ENCODE data around the gene FAAP100.

The FAAP100 gene

GRCh38 chr17:81511804-81512561 is 40.2 kb downstream of the FAAP100 start:
- no peak for DNase-seq (ENCODE audit: low read depth)

- DNase-seq (ENCODE audit: low read depth) = no peak
Observed at GRCh38 chr17:81511554-81511803, 40.7 kb downstream of the FAAP100 start.

- DNase-seq (ENCODE audit: low read depth) = no peak
Observed at GRCh38 chr17:81510785-81511553, 41.2 kb downstream of the FAAP100 start.

DNA sequence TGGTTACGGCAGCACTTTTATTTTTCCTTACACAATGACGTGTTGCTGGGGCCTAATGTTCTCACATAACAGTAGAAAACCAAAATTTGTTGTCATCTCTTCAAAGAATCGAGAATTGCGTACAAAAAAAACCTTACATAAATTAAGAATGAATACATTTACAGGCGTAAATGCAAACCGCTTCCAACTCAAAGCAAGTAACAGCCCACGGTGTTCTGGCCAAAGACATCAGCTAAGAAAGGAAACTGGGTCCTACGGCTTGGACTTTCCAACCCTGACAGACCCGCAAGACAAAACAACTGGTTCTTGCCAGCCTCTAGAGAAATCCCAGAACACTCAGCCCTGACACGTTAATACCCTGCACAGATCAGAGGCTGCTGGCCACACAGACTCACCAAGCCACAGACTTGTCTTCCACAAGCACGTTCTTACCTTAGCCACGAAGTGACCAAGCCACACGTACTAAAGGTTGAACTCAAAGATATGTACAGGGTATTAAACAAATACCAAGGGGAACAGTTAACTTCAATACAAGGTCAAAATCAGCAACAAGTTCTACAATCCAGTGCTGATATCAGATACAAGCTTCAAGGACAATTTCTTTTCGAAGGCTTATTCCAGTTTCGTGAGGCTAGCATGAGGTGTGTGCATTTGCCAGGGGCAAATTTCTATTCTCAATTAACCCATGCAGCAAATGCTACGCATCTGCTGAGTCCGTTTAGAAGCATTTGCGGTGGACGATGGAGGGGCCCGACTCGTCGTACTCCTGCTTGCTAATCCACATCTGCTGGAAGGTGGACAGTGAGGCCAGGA is 42.0 kb downstream of the FAAP100 start:
- no peak for DNase-seq (ENCODE audit: low read depth)

DNA sequence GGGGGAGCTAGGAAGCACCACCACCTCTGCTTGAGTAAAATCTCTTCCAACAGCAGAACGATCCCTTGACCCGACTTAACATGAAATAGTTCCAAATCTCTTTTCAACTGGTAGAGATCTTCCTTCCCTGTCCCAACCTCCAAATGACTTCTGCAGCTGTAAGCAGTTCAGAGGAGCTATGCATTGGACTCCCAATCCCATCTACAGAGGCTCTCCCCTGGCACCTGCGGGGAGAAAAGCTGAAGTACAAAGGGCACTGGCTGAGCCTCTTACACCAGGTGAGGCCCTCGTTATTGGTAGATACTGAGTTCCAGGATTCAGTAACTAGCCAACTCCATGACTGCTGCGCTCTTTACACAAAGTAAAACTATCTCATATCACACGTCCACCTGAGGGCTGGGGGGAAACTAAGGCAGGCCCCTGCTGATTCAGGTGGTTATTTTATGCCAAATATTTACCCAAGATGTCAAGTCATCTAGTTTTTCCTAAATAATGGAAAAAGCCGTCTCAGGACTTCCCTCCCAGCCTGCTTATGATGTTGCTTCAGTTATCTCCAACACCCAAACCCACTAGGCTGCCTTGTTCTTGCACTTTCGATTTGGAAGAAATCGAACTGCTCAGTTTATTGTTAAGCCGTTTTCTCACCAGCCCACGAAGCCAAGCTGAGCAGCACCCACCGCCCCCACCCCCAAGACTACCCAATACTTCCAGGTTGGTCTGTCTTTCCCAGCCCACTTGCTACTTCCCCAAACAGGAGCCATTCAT is 42.8 kb downstream of the FAAP100 start:
- DNase-seq (ENCODE audit: low read depth) = no peak

DNA sequence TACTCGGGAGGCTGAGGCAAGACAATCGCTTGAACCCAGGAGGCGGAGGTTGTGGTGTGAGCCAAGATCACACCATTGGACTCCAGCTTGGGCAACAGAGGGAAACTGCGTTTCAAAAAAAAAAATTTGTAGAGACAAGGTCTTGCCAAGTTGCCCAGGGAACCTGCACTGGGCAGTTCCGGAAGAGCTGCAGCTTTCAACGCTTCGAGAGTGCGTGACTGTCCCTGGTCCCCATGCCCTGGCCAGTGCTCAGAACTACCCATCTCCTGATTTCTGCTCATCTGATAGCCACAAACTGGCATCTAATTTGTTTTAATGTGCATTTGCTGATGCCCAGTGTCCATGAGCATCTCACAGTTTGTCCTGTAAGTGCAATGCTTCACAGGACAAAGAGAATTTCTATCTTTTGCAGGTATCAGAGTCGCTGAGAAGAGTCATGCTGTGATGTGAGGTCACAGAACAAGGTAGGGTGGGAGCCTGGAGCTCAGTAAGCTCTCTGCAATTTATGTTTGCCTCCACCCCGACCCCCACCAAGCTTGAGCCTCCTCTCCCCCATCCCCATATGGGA is 43.4 kb downstream of the FAAP100 start:
- DNase-seq (ENCODE audit: low read depth) = no peak

DNA sequence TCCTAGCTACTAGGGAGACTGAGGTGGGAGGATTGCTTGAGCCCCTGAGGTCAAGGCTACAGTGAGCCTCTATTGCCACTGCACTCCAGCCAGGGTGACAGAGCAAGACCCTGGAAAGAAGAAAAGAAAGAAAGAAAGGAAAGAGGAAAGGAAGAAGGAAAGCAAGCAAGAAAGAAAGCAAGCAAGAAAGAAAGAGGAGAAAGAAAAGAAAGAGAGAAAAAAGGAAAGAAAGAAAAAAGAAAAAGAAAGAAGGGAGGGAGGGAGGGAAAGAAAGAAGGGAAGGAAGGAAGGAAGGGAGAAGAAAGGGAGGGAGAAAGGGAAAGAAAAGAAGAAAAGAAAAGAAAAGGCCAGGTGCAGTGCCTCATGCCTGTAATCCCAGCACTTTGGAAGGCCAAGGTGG is 48.5 kb downstream of the FAAP100 start:
- no peak for DNase-seq (ENCODE audit: low read depth)

DNA sequence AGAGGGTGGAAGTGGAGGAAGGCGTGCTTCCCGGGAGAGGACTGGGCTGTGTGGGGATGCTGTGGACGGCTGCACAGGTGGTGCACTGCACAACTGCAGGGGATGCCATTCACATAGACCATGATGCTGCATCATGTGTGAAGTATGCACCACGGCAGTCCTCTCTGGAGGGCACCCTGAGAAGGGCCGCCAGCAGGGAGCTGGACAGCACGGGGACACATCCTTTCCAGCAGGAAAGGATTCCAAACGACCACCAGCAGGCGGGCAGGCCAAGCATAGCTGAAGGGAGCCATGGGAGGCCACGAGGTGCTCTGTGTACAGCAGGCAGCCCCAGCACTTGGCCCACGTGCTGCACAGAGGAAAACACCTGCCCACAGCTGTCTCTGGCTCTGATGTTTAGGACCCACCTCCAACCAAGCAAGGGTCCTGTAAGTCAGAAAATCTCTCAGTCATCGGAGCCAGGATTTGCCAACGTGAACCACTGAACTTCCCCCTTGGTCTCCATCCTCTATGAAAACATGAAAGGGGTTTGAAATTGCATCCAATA is 49.6 kb downstream of the FAAP100 start:
- DNase-seq (ENCODE audit: low read depth) = no peak

- DNase-seq (ENCODE audit: low read depth) = no peak
Observed at GRCh38 chr17:81500047-81500446, 52.1 kb downstream of the FAAP100 start.

DNA sequence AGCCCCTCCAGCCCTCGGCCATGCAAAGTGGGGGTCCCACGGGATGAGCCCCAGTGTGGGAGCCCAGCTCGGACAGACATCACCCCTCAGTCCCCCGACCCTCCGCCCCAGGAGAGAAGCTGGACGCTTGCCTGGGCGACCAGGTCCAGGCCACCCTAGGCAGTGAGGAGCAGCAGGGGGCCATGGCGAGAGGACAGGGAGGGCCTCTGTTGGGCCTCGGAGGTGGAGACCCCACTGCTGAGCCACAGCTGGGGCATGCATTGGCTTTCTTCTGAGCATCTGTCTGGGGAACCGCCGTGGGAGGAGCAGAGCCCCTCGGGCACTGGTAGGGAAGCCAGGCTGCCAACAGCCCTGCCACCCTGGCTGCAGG is 52.6 kb downstream of the FAAP100 start:
- DNase-seq (ENCODE audit: low read depth) = no peak

DNA sequence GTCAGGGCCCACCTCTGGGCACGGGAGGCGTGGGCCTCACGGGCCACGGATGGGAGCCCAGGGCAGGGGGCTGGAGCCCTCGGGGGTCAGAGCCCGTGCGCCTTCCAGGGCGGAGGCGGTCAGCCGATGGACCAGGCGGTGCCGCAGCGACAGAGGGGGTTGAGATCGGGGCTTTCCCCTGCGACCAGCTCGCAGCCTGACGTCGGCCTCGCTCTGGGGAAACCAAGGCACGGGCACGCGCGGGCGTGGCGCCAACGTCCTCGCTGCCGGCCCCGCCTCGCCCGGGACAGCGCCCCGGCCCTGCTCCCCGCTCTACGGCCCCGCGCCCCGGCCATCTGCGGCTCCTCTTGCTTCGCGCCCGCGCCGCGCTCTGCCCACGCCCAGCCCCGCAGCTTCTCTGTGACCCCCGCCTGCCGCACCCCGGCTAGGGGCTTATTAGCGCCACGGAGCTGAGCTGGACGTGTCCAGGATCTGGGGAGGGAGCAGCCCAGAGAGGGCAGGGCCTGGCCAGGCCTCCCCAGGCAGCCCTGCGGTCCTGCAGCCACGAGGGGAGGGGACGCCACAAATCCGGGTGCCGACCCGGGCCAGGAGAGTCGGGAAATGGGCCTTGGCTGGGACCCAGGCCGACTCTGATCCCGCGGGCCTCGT is 53.1 kb downstream of the FAAP100 start:
- DNase-seq (ENCODE audit: low read depth) = no peak

DNA sequence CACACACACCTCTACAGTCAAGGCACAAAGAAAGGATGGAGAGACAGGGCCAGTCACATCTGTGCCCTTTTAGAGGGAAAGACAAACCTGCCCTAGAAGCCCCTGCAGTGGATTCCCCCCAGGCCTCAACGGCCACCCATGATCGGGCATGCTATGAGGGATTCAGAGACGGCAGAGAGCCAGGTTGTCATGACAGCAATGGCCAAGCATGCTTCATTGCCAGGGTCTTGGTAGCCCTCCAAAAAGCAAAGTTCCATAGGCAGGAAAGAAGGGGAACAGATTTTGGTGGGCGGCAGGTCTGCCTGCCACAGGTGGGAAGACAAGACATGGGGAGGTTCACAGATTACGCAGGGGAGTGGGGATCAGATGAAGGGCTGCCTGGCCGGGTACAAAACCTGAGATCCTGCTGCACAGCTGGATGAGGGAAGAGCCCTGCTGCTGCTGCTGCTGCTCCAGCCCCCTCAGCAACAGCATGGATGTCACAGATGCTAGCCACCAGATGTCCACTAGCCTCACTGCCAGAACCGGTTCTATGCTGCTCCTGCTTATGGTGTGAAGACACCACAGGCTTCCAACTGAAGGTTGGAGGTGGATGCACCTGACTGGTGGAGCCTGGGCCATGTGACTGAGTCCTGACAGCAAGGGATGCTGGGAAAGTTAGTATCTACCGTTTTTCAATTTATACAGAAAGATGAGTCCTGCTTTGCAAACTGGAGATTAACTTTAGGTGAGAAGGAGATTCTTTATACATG is 57.4 kb downstream of the FAAP100 start:
- DNase-seq (ENCODE audit: low read depth) = no peak

DNA sequence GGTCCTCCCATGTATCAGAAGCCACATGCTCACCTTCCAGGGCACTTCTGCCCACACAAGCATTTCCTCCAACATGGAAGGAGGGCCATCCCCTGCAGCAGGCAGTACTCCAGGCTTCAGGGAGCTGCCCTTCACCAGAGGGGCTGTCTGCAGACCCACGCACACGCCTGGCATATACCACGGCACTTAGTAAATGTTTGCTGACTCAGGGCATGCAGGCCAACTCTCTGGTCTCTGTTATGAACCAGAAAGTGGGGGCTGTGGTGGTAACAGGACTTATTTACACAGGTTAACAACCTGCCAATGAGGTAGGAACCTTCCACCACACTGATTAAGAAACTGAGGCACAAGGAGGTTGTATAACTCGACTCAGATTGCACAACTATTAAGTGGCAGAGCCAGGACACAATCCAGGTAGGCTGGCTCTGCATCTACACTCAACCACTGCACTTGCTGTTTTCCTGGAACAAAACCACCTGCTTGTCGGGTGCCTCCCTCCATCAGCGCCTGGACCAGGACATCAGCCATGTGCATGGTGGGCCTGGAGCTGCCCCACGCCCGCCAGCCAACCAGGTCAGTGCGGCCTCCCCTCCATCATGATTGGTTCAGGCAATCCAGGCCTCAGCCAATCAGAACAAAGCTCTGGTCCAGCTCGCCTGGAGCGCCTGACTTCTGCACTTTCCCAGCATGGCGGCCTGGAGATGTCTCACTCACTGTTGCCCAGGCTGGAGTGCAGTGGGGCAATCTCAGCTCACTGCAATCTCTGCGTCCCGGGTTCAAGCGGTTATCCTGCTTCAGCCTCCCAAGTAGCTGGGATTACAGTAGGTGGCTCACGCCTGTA is 58.7 kb downstream of the FAAP100 start:
- DNase-seq (ENCODE audit: low read depth) = no peak

GRCh38 chr17:81492706-81493105 is 59.4 kb downstream of the FAAP100 start:
- no peak for DNase-seq (ENCODE audit: low read depth)

- DNase-seq (ENCODE audit: low read depth) = no peak
Observed at GRCh38 chr17:81492202-81492601, 60.0 kb downstream of the FAAP100 start.

GRCh38 chr17:81491761-81492160 is 60.4 kb downstream of the FAAP100 start:
- no peak for DNase-seq (ENCODE audit: low read depth)

DNA sequence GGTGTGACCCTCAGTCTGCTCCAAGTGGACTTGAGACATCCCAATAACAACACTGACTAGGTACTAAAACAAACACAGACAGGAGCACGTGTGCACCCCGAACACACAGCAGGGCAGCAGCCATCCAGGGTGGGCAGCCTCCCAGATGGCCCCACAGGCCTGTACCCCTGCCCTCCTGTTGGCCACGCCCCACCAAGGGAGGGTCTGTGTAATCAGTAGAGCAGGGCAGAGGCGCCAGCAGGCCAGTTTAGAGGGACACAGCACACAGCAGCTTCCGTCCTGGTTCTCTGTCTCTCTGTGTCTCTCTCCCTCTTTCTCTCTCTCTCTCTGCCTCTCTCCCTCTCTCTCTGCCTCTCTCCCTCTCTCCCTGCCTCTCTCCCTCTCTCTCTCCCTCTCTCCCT is 61.0 kb downstream of the FAAP100 start:
- DNase-seq (ENCODE audit: low read depth) = no peak

DNA sequence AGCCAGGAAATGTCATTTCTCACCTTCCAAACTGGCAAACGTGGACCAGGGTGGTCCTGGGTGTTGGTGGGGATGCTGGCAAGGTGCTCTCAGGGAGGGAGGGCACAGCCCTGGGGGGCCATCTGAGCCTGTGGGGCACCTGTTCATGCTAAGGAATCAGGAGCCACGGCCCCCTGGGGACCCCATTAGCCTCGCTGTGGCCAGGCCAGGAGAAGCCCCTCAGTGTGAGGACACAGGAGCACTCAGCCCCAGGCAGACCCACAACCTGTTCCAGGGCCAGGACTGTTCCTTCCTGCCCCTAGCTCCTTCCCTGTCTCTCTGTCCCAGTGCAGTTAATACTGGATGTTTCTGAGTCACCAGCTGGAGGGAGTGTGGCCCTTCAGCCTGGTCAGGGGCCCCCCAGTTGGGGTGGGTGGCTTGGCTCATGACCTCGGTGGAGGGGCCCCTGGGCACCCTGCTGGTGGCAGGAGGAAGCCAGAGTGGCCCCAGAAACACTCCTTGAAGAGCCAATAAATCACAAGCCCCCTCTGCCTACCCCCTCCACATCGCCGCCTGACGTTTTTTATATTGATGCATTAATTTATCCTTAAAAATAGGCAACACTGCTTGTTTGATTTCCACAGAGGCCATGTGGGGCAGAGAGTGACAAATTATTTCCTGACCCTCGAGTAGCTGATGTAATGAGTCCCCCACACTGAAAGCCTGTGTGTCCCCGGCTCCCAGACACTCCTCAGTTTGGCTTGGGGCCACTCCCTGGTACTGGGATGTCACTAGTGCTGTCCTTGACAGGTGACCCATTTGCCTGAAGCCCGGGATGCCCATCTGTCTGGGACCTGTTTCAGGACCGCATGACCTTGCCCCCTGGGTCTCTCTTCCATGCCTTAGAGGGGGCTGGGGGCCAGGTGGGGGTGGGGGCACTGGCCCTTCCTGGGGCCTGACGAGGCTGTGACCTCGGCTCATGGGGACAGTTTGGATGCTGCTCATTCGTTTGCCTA is 61.9 kb downstream of the FAAP100 start:
- no peak for DNase-seq (ENCODE audit: low read depth)

All from HS-27A (cell line).